BLaER1 (cell line): ENCODE data around the gene TACR1.
"Not testable (repeated sequence)": the region's sequence is repeated elsewhere in the genome, so short reads cannot be mapped to it uniquely, and the experiment has no call there.

Experiments
- H3K27ac ChIP-seq: shearing (Covaris generic); formaldehyde crosslinking; 2 replicates; pipeline ENCODE4 v1.8.1; 2022
- H3K27me3 ChIP-seq: shearing (Covaris generic); formaldehyde crosslinking; 2 replicates; pipeline ENCODE4 v1.8.1; 2022
- H3K36me3 ChIP-seq: shearing (Covaris generic); formaldehyde crosslinking; 2 replicates; pipeline ENCODE4 v1.8.1; 2022
- H3K4me1 ChIP-seq: shearing (Covaris generic); formaldehyde crosslinking; 2 replicates; pipeline ENCODE4 v1.8.1; 2022
- H3K4me2 ChIP-seq: shearing (Covaris generic); formaldehyde crosslinking; 2 replicates; pipeline ENCODE4 v1.8.1; 2022
- H3K4me3 ChIP-seq: shearing (Covaris generic); formaldehyde crosslinking; 2 replicates; pipeline ENCODE4 v1.8.1; 2022
- H3K9ac ChIP-seq: shearing (Covaris generic); formaldehyde crosslinking; 2 replicates; pipeline ENCODE4 v1.8.1; 2022
- H3K9me3 ChIP-seq: shearing (Covaris generic); formaldehyde crosslinking; 2 replicates; pipeline ENCODE4 v1.8.1; 2022
- H4K20me1 ChIP-seq: shearing (Covaris generic); formaldehyde crosslinking; 2 replicates; pipeline ENCODE4 v1.8.1; 2022
- Cebpa-rat ChIP-seq: shearing (Covaris generic); IDR thresholded peaks from 2 replicates; pipeline ENCODE4 v1.8.1; 2022

Gene TACR1

GRCh38 chr2:75174519-75174918 lies 24.8 kb downstream of the TACR1 start:
- H3K4me2 ChIP-seq = no peak overlapping the region
- TF ChIP-seq Cebpa-rat = no peak
- no peak overlapping the region for H3K27ac ChIP-seq

GRCh38 chr2:75173740-75174139 lies 25.6 kb downstream of the TACR1 start:
- Histone ChIP-seq H4K20me1 (no peaks in the 10 kb centered on the region), H3K4me3 (no peak overlapping the region), H3K9ac (no peak overlapping the region), H3K27me3 (no peaks in the 10 kb centered on the region), H3K36me3 (no peaks in the 10 kb centered on the region), H3K4me1 (no peaks in the 10 kb centered on the region), H3K27ac (no peak overlapping the region), H3K4me2 (no peak overlapping the region), H3K9me3 (no peaks in the 10 kb centered on the region)
- no peak for TF ChIP-seq Cebpa-rat

More at GRCh38 chr2:75174519-75174918, 24.8 kb downstream of the TACR1 start:
- Histone ChIP-seq H3K9me3 (no peaks in the 10 kb centered on the region), H3K27me3 (no peaks in the 10 kb centered on the region), H3K9ac (no peak overlapping the region), H3K36me3 (no peaks in the 10 kb centered on the region), H3K4me1 (no peaks in the 10 kb centered on the region), H3K4me3 (no peak overlapping the region), H4K20me1 (no peaks in the 10 kb centered on the region)

- H3K4me2 ChIP-seq, H3K9me3 ChIP-seq, H3K27ac ChIP-seq, H3K9ac ChIP-seq, H4K20me1 ChIP-seq, H3K36me3 ChIP-seq, H3K4me3 ChIP-seq, H3K27me3 ChIP-seq, H3K4me1 ChIP-seq: not testable (repeated sequence)
These were observed 27.9 kb downstream of the TACR1 start for GRCh38 chr2:75171423-75171822.

- Histone ChIP-seq H3K36me3 (no peaks in the 10 kb centered on the region), H3K4me2 (no peak overlapping the region), H4K20me1 (no peaks in the 10 kb centered on the region), H3K9me3 (no peaks in the 10 kb centered on the region), H3K4me1 (no peaks in the 10 kb centered on the region), H3K27me3 (no peaks in the 10 kb centered on the region), H3K9ac (no peak overlapping the region), H3K27ac (no peak overlapping the region), H3K4me3 (no peak overlapping the region)
- no peak for TF ChIP-seq Cebpa-rat
These were observed 28.4 kb downstream of the TACR1 start for GRCh38 chr2:75170889-75171288.

GRCh38 chr2:75168186-75168585 lies 31.1 kb downstream of the TACR1 start:
- Histone ChIP-seq H3K4me1 (no peaks in the 10 kb centered on the region), H3K4me3 (no peak overlapping the region), H3K4me2 (no peak overlapping the region), H3K9ac (no peak overlapping the region), H3K27ac (no peak overlapping the region), H3K27me3 (no peaks in the 10 kb centered on the region), H4K20me1 (no peaks in the 10 kb centered on the region), H3K9me3 (no peaks in the 10 kb centered on the region), H3K36me3 (no peaks in the 10 kb centered on the region)
- no peak for TF ChIP-seq Cebpa-rat

- H3K4me2 ChIP-seq = no peak overlapping the region
- H3K9me3 ChIP-seq = no peaks in the 10 kb centered on the region
- H3K27me3 ChIP-seq = no peaks in the 10 kb centered on the region
- no peaks in the 10 kb centered on the region for H3K36me3 ChIP-seq
- no peak for TF ChIP-seq Cebpa-rat
- H3K9ac ChIP-seq = no peak overlapping the region
- H3K4me1 ChIP-seq = no peaks in the 10 kb centered on the region
- no peaks in the 10 kb centered on the region for H4K20me1 ChIP-seq
- no peak overlapping the region for H3K27ac ChIP-seq
- no peak overlapping the region for H3K4me3 ChIP-seq
These were observed 32.8 kb downstream of the TACR1 start for GRCh38 chr2:75166491-75166890.

GRCh38 chr2:75162897-75163296 lies 36.4 kb downstream of the TACR1 start:
- Histone ChIP-seq H3K4me3 (no peak overlapping the region), H3K9me3 (no peaks in the 10 kb centered on the region), H4K20me1 (no peaks in the 10 kb centered on the region), H3K9ac (no peak overlapping the region), H3K4me1 (no peaks in the 10 kb centered on the region), H3K36me3 (no peaks in the 10 kb centered on the region), H3K4me2 (no peak overlapping the region), H3K27ac (no peak overlapping the region), H3K27me3 (no peaks in the 10 kb centered on the region)
- TF ChIP-seq Cebpa-rat = no peak

GRCh38 chr2:75162259-75162658 lies 37.1 kb downstream of the TACR1 start:
- TF ChIP-seq Cebpa-rat = no peak
- H3K9ac ChIP-seq = no peak overlapping the region
- H3K27me3 ChIP-seq = no peaks in the 10 kb centered on the region
- no peak overlapping the region for H3K4me3 ChIP-seq
- no peaks in the 10 kb centered on the region for H3K9me3 ChIP-seq
- no peaks in the 10 kb centered on the region for H4K20me1 ChIP-seq
- no peaks in the 10 kb centered on the region for H3K4me1 ChIP-seq
- H3K36me3 ChIP-seq = no peaks in the 10 kb centered on the region
- H3K4me2 ChIP-seq = no peak overlapping the region
- no peak overlapping the region for H3K27ac ChIP-seq

- Histone ChIP-seq H3K36me3 (no peaks in the 10 kb centered on the region), H3K4me1 (no peaks in the 10 kb centered on the region; the same call in 1 of the 2 replicates), H3K9ac (no peak overlapping the region), H3K4me2 (no peak overlapping the region), H3K4me3 (no peak overlapping the region), H3K9me3 (no peaks in the 10 kb centered on the region), H4K20me1 (no peaks in the 10 kb centered on the region), H3K27ac (no peak overlapping the region), H3K27me3 (no peaks in the 10 kb centered on the region)
- no peak for TF ChIP-seq Cebpa-rat
These were observed 41.9 kb downstream of the TACR1 start for GRCh38 chr2:75157435-75157834.

GRCh38 chr2:75155115-75155514 lies 44.2 kb downstream of the TACR1 start:
- Histone ChIP-seq H3K9ac (no peak overlapping the region), H3K4me1 (peaks cover 3% of the 10 kb centered on the region; the same call in 1 of the 2 replicates)

GRCh38 chr2:75153221-75153620 lies 46.1 kb downstream of the TACR1 start:
- no peak overlapping the region for H3K27ac ChIP-seq
- peaks cover 15% of the 10 kb centered on the region; the same call in 1 of the 2 replicates for H3K4me1 ChIP-seq
- no peak for TF ChIP-seq Cebpa-rat
- H3K9me3 ChIP-seq = no peaks in the 10 kb centered on the region
- H3K4me3 ChIP-seq = no peak overlapping the region
- H3K4me2 ChIP-seq = no peak overlapping the region
- H3K9ac ChIP-seq = no peak overlapping the region
- H3K27me3 ChIP-seq = no peaks in the 10 kb centered on the region
- H4K20me1 ChIP-seq = no peaks in the 10 kb centered on the region
- no peaks in the 10 kb centered on the region for H3K36me3 ChIP-seq

More at GRCh38 chr2:75155115-75155514, 44.2 kb downstream of the TACR1 start:
- Histone ChIP-seq H3K4me3 (no peak overlapping the region), H3K4me2 (no peak overlapping the region), H4K20me1 (no peaks in the 10 kb centered on the region), H3K9me3 (no peaks in the 10 kb centered on the region), H3K36me3 (no peaks in the 10 kb centered on the region), H3K27ac (no peak overlapping the region), H3K27me3 (no peaks in the 10 kb centered on the region)
- no peak for TF ChIP-seq Cebpa-rat

- H3K9me3 ChIP-seq, H3K9ac ChIP-seq, H4K20me1 ChIP-seq, H3K27ac ChIP-seq, H3K4me3 ChIP-seq, H3K4me2 ChIP-seq, H3K27me3 ChIP-seq, H3K36me3 ChIP-seq: not testable (repeated sequence)
- H3K4me1 ChIP-seq = peaks cover 15% of the 10 kb centered on the region; the same call in 1 of the 2 replicates
These were observed 47.1 kb downstream of the TACR1 start for GRCh38 chr2:75152243-75152642.

GRCh38 chr2:75147884-75148283 lies 51.4 kb downstream of the TACR1 start:
- not testable (repeated sequence) for H3K27me3 ChIP-seq, H3K4me3 ChIP-seq, H4K20me1 ChIP-seq, H3K27ac ChIP-seq, H3K4me2 ChIP-seq, H3K36me3 ChIP-seq, H3K9me3 ChIP-seq, H3K9ac ChIP-seq
- H3K4me1 ChIP-seq = peaks cover 15% of the 10 kb centered on the region; the same call in 1 of the 2 replicates
